ENCODE measurements around the gene PLCH2. TPM values are rescaled to one million over a fixed set of nuclear protein-coding genes. Genes with fewer than 3 reads are reported as not detected.

PLCH2 gene
- total and polyA plus RNA-seq, 2 donors (not counting 3 experiments of a cell fraction or from before 2014, with no cell fraction given): 0.19 to 0.31 TPM

- no peaks in the 10 kb centered on the region for H3K9me1 ChIP-seq (replicated peaks; ENCODE audit: control insufficient read depth, extremely low read depth, insufficient read depth, low read length)
- CTCF ChIA-PET: no interaction called here
- no peak overlapping the region for H3K27ac ChIP-seq (ENCODE audit: insufficient read depth, low read depth, low read length)
- H3K36me3 ChIP-seq (ENCODE audit: control insufficient read depth in 2 of 2, extremely low read depth in 1 of 2, insufficient read depth in 2 of 2, low read length in 2 of 2): no peaks in the 10 kb centered on the region
- no TSS peak for BruUV-seq (replicated peaks)
- no peaks in the 10 kb centered on the region for H3K27me3 ChIP-seq (ENCODE audit: control insufficient read depth in 2 of 2, insufficient read depth in 2 of 2, low read length in 2 of 2)
- H2AFZ ChIP-seq (ENCODE audit: low read depth, low read length): no peak overlapping the region
- intact Hi-C loops (cut with micrococcal nuclease): no loop called here
- dilution Hi-C loops (cut with MboI; ENCODE audit: extremely low pct_ligation_motif_present, low sequenced_read_pairs): no loop called here
- no peak for TF ChIP-seq MYC (IDR thresholded peaks at IDR 0.05; ENCODE audit: low read depth, low read length)
- no peak for TF ChIP-seq FOS (IDR thresholded peaks at IDR 0.05; ENCODE audit: borderline replicate concordance, insufficient read depth, low read length)
- H3K9ac ChIP-seq (replicated peaks; ENCODE audit: extremely low read depth, insufficient read depth, low read length): no peak overlapping the region
- no peak for FAIRE-seq
- H3K9me3 ChIP-seq (replicated peaks; ENCODE audit: control insufficient read depth, insufficient read depth, low read length): no peaks in the 10 kb centered on the region
- DNase-seq (ENCODE audit: low read depth, low spot score): no peak
- no peaks in the 10 kb centered on the region for H3K4me1 ChIP-seq (ENCODE audit: control insufficient read depth, extremely low read depth, insufficient read depth, low read length)
- no peaks in the 10 kb centered on the region for H4K20me1 ChIP-seq (replicated peaks; ENCODE audit: control insufficient read depth, extremely low read depth, insufficient read depth, low read length)
- no peak overlapping the region for H3K4me3 ChIP-seq (replicated peaks in 1 of 3; ENCODE audit: insufficient read depth in 1 of 3, low read depth in 1 of 3, low read length in 3 of 3)
- no peaks in the 10 kb centered on the region for H3K79me2 ChIP-seq (ENCODE audit: control insufficient read depth, insufficient read depth, low read length)
- no peak overlapping the region for H3K4me2 ChIP-seq (ENCODE audit: insufficient read depth, low read length)
- POLR2A ChIA-PET: no interaction called here
Measured at GRCh38 chr1:2489615-2490014, 13.5 kb downstream of the PLCH2 start.

GRCh38 chr1:2492091-2492490, 16.0 kb downstream of the PLCH2 start:
- no peak for DNase-seq (ENCODE audit: low read depth, low spot score)
- Histone ChIP-seq H3K4me2 (ENCODE audit: insufficient read depth, low read length) (no peak overlapping the region), H3K9me1 (replicated peaks; ENCODE audit: control insufficient read depth, extremely low read depth, insufficient read depth, low read length) (no peaks in the 10 kb centered on the region), H3K79me2 (ENCODE audit: control insufficient read depth, insufficient read depth, low read length) (no peaks in the 10 kb centered on the region), H2AFZ (ENCODE audit: low read depth, low read length) (no peak overlapping the region), H3K9ac (replicated peaks; ENCODE audit: extremely low read depth, insufficient read depth, low read length) (no peak overlapping the region), H3K9me3 (replicated peaks; ENCODE audit: control insufficient read depth, insufficient read depth, low read length) (no peaks in the 10 kb centered on the region), H3K27ac (ENCODE audit: insufficient read depth, low read depth, low read length) (no peak overlapping the region), H3K4me3 (replicated peaks in 1 of 3; ENCODE audit: insufficient read depth in 1 of 3, low read depth in 1 of 3, low read length in 3 of 3) (no peak overlapping the region), H3K4me1 (ENCODE audit: control insufficient read depth, extremely low read depth, insufficient read depth, low read length) (no peaks in the 10 kb centered on the region), H3K36me3 (ENCODE audit: control insufficient read depth in 2 of 2, extremely low read depth in 1 of 2, insufficient read depth in 2 of 2, low read length in 2 of 2) (no peaks in the 10 kb centered on the region), H4K20me1 (replicated peaks; ENCODE audit: control insufficient read depth, extremely low read depth, insufficient read depth, low read length) (no peaks in the 10 kb centered on the region), H3K27me3 (ENCODE audit: control insufficient read depth in 2 of 2, insufficient read depth in 2 of 2, low read length in 2 of 2) (no peaks in the 10 kb centered on the region)
- no peak for FAIRE-seq
- POLR2A ChIA-PET: no interaction called here
- dilution Hi-C loops (cut with MboI; ENCODE audit: extremely low pct_ligation_motif_present, low sequenced_read_pairs) (no loop called here), intact Hi-C loops (cut with micrococcal nuclease) (no loop called here)
- no TSS peak for BruUV-seq (replicated peaks)
- CTCF ChIA-PET: no interaction called here
- no peak for TF ChIP-seq POLR2A (IDR thresholded peaks at IDR 0.05; ENCODE audit: low read depth, low read length)
- no peak for TF ChIP-seq POLR2AphosphoS5 (IDR thresholded peaks at IDR 0.05; ENCODE audit: insufficient read depth, low read depth, low read length)
- TF ChIP-seq JUN (IDR thresholded peaks at IDR 0.05; ENCODE audit: borderline replicate concordance, insufficient read depth, insufficient read length, low read depth): no peak
- TF ChIP-seq MAX (IDR thresholded peaks at IDR 0.05; ENCODE audit: insufficient read depth, insufficient read length): no peak

All from endothelial cell of umbilical vein (primary cell).